HG02884 (cell line): ENCODE results near the gene BACH2.
"Not testable (repeated sequence)": the region's sequence is repeated elsewhere in the genome, so short reads cannot be mapped to it uniquely, and the experiment has no call there.

ENCODE experiments used
- ATAC-seq: cut with Tn5 transposase; IDR thresholded peaks from one replicate; pipeline ENCODE4 v1.9.1; 2021; ENCODE audit warnings: mild to moderate bottlenecking, moderate library complexity; ENCODE audit not compliant: unreplicated experiment

Gene BACH2

DNA sequence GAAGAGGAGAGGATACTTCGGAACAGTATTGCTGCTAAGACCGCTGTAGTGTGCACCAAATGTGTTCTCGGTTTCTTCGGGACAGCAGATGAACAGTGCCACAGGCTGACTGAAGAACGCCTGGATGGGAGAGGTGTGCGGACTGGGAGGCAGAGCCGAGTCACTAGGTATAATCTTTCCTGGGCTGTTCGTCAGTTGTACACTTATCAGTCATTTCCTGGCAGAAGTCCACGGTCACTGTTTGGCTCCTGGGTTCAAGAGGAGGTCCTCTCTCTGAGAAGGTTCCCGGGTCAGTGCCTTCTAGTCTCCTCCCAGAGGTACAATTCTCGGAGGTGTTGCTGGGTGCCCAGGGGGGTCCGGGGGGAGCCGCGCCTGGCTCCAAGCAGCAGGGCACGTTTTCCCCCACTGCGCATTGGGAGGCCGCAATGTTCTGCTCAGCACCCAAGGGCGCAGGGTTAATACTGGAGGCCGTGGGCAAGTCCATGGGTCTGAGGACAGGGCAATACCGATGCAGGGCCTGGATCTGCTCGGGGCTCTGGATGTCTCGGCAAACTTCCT lies 364.3 kb downstream of the BACH2 start:
- no peak for ATAC-seq

DNA sequence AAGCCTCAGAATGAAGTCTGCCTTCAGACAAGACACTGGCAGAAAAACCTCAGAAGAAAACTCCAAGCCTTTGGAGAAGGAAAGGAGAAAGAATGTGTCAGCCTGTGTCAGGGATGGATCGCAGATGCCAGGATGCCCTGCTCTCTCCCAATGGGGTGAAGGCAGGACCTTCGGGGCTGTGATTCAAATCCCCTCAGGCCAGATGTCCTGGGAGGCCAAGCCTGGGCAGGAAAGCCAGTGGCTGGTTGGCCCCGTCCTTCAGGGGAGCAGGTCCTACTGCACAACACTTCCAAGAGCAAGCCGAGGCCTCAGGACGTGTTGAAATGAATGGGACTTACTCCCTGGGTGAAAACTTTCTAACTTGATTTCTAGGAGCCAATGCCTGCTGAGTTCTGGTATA lies 365.9 kb downstream of the BACH2 start:
- no peak for ATAC-seq

GRCh38 chr6:89928604-89929003 lies 368.0 kb downstream of the BACH2 start:
- ATAC-seq: no peak

GRCh38 chr6:89927791-89928550 lies 368.7 kb downstream of the BACH2 start:
- ATAC-seq: no peak

GRCh38 chr6:89927264-89927663 lies 369.4 kb downstream of the BACH2 start:
- ATAC-seq: no peak

DNA sequence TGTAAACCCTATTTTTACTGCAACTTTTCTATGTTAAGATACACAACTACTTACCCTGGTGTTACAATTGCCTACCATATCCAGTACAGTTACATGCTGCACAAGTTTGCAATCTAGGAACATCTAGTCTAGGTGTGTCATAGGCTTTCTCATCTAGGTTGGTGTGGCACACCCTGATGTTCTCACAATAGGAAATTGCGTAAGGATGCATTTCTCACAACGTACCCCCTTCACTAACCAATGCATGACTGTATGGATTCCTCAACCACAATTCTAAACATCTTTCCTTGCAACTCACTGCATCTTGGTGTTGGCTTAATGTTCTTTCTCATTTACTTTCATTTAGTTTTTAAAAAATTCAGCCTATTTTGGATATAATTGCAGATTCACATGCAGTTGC lies 370.8 kb downstream of the BACH2 start:
- no peak for ATAC-seq

GRCh38 chr6:89924231-89924630 lies 372.4 kb downstream of the BACH2 start:
- ATAC-seq: no peak

DNA sequence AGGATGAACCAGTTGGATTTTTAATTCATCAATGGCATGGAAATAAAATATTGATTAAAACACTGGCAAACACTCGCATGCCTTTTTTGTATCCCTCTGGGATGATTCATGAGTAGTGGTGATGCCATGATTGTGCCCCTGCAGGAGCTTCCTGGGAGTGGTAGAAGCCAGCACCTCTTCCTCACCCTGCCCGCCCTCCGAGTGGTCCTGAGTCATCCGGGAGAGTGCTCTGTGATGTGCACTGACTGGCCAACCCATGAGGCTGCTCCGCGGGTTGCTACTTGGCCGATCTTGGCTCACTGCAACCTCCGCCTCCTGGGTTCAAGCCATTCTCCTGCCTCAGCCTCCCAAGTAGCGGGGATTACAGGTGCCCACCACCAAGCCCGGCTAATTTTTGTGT lies 375.0 kb downstream of the BACH2 start:
- ATAC-seq: no peak

DNA sequence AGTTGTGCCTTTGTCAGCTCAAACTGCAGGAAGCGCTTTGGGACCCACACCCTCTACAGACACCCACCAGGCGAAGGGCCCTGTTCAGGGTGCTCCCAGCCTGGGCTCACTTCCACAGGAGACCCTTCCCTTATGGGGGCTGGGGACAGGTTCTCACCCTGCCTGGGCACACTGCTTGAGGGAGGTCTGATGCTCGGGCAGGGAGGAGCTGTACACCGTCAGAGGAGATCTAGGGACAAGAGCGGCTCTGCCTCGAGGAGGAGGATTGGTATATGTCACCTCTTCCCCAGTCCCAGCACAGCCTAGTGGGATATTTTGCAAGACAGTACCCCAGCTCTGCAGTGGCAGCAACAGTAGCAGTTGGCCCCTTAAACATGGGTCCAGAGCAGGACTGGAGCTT lies 375.4 kb downstream of the BACH2 start:
- ATAC-seq: no peak

DNA sequence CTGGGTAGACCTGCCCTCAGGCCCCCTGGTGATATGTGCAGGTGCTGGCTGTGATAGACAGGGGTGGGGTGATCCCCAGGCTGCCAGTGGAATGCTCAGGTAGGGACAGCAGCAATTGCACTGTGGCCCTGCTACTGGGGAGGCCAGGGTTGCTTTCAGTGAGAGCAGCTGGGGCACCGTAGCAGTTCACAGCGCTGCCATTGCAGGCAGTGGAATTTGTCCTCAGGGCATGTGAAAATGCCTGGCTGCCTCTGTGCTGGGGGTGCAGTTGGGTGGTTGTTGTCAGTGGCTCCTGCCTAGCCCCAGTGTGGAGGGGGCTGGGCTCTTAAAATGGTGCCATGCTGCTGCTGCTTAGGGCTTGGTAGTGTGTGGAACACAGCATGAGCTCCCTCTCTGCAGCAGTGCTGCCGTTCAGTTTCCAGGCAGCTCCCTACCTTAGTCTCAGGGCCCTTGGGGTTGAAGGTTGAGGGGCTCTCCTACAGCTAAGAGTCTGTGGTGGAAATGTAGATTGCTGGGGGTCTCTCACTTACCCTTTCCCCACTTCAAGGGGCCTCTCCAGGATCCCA lies 378.8 kb downstream of the BACH2 start:
- ATAC-seq: no peak

GRCh38 chr6:89917216-89917615 lies 379.4 kb downstream of the BACH2 start:
- ATAC-seq: no peak

GRCh38 chr6:89916136-89916920 lies 380.3 kb downstream of the BACH2 start:
- ATAC-seq: no peak

DNA sequence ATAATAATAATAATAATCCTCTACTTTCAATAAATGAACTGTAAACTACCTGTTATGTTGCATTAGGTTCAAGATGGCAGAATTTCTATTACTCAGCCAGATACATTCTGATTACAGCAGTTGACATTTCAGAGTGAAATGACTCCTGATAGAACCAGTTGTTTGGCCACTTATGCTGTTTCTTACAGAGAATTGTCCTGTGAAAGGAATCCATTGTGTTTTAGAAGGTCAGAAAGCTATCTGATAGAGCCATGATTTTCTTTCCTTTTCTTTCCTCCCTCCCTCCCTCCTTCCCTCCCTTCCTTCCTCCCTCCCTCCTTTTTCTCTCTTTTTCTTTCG lies 385.8 kb downstream of the BACH2 start:
- no peak for ATAC-seq

- ATAC-seq: not testable (repeated sequence)
Measured at GRCh38 chr6:89910001-89910901, 386.4 kb downstream of the BACH2 start.

GRCh38 chr6:89895276-89895874 lies 401.3 kb downstream of the BACH2 start:
- no peak for ATAC-seq

DNA sequence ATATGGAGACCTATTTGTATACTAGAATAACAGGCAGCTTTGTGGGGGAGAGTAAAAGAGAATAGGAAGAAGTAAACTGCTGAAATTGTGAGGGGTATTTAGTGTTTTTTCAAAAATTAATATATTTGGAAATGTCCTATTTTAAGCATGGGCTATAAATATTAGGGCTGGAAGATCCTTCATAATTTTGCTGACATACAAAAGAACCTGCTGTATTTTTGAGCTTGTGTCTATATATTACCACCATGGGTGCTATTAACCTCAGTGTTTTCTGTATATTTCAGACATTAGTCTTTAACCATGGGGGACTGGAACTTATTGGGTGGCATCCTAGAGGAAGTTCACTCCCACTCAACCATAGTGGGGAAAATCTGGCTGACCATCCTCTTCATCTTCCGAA lies 402.5 kb downstream of the BACH2 start, which contains the start of gene GJA10:
Gene GJA10, plus strand, starts transcription at position 301 of the 400 bp plus-strand sequence. Its CDS starts 0 bp downstream, at position 301.
- no peak for ATAC-seq

DNA sequence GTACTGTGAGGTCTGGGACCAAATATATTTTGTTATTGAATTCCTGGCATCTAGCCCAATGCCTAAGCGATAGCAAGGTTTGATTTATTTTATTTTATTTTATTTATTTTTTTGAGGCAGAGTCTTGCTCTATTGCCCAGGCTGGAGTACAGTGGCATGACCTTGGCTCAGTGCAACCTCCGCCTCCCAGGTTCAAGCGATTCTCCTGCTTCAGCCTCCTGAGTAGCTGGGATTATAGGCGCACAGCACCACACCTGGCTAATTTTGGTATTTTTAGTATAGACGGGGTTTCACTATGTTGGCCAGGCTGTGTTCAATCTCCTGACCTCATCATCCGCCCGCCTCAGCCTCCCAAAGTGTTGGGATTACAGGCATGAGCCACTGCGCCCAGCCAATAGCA lies 404.1 kb downstream of the BACH2 start:
- not testable (repeated sequence) for ATAC-seq

GRCh38 chr6:89890845-89891528 lies 405.7 kb downstream of the BACH2 start:
- ATAC-seq: not testable (repeated sequence)

- ATAC-seq: no peak
Measured at GRCh38 chr6:89888871-89889270, 407.8 kb downstream of the BACH2 start.

DNA sequence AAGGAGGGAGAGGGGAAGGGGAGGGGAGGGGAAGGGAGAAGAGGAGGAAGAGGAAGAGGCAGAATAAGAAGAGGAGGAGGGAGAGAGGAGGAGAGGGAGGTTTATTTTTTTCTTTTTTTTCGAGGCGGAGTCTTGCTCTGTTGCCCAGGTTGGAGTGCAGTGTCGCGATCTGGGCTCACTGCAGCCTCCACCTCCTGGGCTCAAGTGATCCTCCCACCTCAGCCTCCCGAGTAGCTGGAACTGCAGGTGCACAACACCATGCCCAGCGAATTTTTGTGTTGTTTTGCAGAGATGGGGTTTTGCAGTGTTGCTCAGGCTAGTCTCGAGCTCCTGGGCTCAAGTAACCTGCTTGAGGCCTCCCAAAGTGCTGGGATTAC lies 408.5 kb downstream of the BACH2 start:
- no peak for ATAC-seq
